ENCODE results near the gene EXOSC5. TPM values are rescaled to one million over a fixed set of nuclear protein-coding genes. Genes with fewer than 3 reads are reported as not detected.

Gene EXOSC5
- total and polyA plus RNA-seq, 10 of the 15 experiments (the other 5 are each of a cell fraction or from before 2014, with no cell fraction given) = 15.8 to 123 (median 52.7) TPM

DNA sequence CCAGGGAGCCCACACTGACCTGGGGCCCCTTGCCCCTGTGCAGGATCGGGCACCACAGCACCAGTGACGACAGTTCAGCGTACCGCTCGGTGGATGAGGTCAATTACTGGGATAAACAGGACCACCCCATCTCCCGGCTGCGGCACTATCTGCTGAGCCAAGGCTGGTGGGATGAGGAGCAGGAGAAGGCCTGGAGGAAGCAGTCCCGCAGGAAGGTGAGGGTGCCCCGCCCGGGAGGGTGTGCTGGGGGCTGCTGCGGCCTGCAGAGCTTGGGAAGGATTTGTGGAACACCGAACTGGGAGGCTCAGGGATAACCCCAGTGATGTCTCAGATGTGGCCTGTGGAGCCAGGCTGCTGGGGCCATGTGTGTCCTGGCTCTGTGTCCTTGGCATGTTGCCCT is 25.8 kb upstream of the EXOSC5 start (continued):
- TF ChIP-seq, protein P1, sequence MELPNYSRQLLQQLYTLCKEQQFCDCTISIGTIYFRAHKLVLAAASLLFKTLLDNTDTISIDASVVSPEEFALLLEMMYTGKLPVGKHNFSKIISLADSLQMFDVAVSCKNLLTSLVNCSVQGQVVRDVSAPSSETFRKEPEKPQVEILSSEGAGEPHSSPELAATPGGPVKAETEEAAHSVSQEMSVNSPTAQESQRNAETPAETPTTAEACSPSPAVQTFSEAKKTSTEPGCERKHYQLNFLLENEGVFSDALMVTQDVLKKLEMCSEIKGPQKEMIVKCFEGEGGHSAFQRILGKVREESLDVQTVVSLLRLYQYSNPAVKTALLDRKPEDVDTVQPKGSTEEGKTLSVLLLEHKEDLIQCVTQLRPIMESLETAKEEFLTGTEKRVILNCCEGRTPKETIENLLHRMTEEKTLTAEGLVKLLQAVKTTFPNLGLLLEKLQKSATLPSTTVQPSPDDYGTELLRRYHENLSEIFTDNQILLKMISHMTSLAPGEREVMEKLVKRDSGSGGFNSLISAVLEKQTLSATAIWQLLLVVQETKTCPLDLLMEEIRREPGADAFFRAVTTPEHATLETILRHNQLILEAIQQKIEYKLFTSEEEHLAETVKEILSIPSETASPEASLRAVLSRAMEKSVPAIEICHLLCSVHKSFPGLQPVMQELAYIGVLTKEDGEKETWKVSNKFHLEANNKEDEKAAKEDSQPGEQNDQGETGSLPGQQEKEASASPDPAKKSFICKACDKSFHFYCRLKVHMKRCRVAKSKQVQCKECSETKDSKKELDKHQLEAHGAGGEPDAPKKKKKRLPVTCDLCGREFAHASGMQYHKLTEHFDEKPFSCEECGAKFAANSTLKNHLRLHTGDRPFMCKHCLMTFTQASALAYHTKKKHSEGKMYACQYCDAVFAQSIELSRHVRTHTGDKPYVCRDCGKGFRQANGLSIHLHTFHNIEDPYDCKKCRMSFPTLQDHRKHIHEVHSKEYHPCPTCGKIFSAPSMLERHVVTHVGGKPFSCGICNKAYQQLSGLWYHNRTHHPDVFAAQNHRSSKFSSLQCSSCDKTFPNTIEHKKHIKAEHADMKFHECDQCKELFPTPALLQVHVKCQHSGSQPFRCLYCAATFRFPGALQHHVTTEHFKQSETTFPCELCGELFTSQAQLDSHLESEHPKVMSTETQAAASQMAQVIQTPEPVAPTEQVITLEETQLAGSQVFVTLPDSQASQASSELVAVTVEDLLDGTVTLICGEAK (IDR thresholded peaks at IDR 0.05; ENCODE audit: borderline replicate concordance) = no peak
- TF ChIP-seq RCOR1 (conservative IDR thresholded peaks at IDR 0.05; ENCODE audit: low read depth, low read length) (no peak), SIX5 (IDR thresholded peaks at IDR 0.05; ENCODE audit: low read depth, low read length, severe bottlenecking) (no peak)

DNA sequence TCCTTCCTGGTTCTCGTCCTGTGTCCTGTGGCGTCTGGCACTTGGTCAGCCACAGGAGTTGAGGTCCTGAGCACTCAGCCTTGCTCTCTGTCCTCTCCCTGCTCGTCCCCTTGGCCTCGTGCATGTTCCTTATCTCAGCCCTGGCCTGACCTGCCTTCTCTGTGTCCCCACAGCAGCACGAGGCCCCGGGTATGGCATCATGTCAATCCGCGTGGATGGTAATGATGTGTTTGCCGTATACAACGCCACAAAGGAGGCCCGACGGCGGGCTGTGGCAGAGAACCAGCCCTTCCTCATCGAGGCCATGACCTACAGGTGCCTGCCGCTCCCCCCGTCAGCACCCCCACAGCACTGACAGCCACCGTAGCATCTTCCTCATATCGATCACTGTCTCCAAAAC is 25.3 kb upstream of the EXOSC5 start:
- ChIA-PET CTCF (no interaction called here), RAD21 (ENCODE audit: unreplicated experiment) (no interaction called here), SMC1A (ENCODE audit: uncharacterized antibody, unreplicated experiment) (no interaction called here), POLR2A (no interaction called here)
- Histone ChIP-seq H3K4me3 (no peak overlapping the region), H4K20me1 (ENCODE audit: control insufficient read depth, insufficient read depth) (no peaks in the 10 kb centered on the region), H3K9ac (ENCODE audit: control insufficient read depth, insufficient read depth, low read length) (no peak overlapping the region), H3K27ac (ENCODE audit: control insufficient read depth, insufficient read depth) (no peak overlapping the region), H2AFZ (ENCODE audit: control insufficient read depth, low read depth, low read length) (no peak overlapping the region), H3K27me3 (replicated peaks in 1 of 2; ENCODE audit: control insufficient read depth in 2 of 2, insufficient read depth in 2 of 2, low read length in 1 of 2) (no peaks in the 10 kb centered on the region), H3K36me3 (ENCODE audit: control insufficient read depth in 2 of 2, insufficient read depth in 2 of 2, low read length in 1 of 2) (peaks cover 11 to 18% of the 10 kb centered on the region in 2 experiments), H3K79me2 (ENCODE audit: control insufficient read depth, insufficient read depth, low read length) (no peaks in the 10 kb centered on the region), H3K4me2 (ENCODE audit: control insufficient read depth, insufficient read depth) (no peak overlapping the region), H3K9me3 (replicated peaks; ENCODE audit: control insufficient read depth, insufficient read depth, low read length) (no peaks in the 10 kb centered on the region), H3K4me1 (ENCODE audit: control insufficient read depth, insufficient read depth, low read length) (peaks cover 4% of the 10 kb centered on the region)
- BruUV-seq (replicated peaks) = no TSS peak
- ATAC-seq = no peak
- WGBS (ENCODE audit: insufficient coverage, insufficient replicate concordance, low lambda C conversion rate, missing lambda C conversion rate) = 85% methylated on average over 17 of the region's 18 CpGs
- DNase-seq (ENCODE audit: low read depth, low spot score) = no peak
- in situ Hi-C loops (cut with MboI) = no loop called here
- intact Hi-C loops (cut with micrococcal nuclease; ENCODE audit: unreplicated experiment) = no loop called here
- FAIRE-seq = no peak
- TF ChIP-seq WRNIP1 (IDR thresholded peaks at IDR 0.05; ENCODE audit: borderline replicate concordance, low read depth, low read length) = no peak
- TF ChIP-seq, protein P2, sequence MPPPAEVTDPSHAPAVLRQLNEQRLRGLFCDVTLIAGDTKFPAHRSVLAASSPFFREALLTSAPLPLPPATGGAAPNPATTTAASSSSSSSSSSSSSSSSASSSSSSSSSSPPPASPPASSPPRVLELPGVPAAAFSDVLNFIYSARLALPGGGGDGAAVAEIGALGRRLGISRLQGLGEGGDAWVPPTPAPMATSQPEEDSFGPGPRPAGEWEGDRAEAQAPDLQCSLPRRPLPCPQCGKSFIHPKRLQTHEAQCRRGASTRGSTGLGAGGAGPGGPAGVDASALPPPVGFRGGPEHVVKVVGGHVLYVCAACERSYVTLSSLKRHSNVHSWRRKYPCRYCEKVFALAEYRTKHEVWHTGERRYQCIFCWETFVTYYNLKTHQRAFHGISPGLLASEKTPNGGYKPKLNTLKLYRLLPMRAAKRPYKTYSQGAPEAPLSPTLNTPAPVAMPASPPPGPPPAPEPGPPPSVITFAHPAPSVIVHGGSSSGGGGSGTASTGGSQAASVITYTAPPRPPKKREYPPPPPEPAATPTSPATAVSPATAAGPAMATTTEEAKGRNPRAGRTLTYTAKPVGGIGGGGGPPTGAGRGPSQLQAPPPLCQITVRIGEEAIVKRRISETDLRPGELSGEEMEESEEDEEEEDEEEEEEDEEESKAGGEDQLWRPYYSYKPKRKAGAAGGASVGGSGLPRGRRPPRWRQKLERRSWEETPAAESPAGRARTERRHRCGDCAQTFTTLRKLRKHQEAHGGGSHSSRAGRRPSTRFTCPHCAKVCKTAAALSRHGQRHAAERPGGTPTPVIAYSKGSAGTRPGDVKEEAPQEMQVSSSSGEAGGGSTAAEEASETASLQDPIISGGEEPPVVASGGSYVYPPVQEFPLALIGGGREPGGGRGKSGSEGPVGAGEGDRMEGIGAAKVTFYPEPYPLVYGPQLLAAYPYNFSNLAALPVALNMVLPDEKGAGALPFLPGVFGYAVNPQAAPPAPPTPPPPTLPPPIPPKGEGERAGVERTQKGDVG (CRISPR knock-in tag; IDR thresholded peaks at IDR 0.05) = no peak
- TF ChIP-seq ZNF24 (IDR thresholded peaks at IDR 0.05) = no peak
- TF ChIP-seq SPI1 (IDR thresholded peaks at IDR 0.05; ENCODE audit: borderline replicate concordance, insufficient read depth, low read depth, low read length) = no peak
- TF ChIP-seq, protein P3, sequence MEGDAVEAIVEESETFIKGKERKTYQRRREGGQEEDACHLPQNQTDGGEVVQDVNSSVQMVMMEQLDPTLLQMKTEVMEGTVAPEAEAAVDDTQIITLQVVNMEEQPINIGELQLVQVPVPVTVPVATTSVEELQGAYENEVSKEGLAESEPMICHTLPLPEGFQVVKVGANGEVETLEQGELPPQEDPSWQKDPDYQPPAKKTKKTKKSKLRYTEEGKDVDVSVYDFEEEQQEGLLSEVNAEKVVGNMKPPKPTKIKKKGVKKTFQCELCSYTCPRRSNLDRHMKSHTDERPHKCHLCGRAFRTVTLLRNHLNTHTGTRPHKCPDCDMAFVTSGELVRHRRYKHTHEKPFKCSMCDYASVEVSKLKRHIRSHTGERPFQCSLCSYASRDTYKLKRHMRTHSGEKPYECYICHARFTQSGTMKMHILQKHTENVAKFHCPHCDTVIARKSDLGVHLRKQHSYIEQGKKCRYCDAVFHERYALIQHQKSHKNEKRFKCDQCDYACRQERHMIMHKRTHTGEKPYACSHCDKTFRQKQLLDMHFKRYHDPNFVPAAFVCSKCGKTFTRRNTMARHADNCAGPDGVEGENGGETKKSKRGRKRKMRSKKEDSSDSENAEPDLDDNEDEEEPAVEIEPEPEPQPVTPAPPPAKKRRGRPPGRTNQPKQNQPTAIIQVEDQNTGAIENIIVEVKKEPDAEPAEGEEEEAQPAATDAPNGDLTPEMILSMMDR (IDR thresholded peaks at IDR 0.05 in 2 of 3, conservative IDR thresholded peaks at IDR 0.05 in 1 of 3; ENCODE audit: control insufficient read depth in 2 of 3, extremely low read depth in 1 of 3, insufficient read depth in 1 of 3, low read depth in 3 of 3, low read length in 3 of 3) = no peak
- no peak for TF ChIP-seq TCF3 (IDR thresholded peaks at IDR 0.05; ENCODE audit: borderline replicate concordance, insufficient read depth, low read depth, low read length)
- no peak for TF ChIP-seq RELA (IDR thresholded peaks at IDR 0.05; ENCODE audit: borderline replicate concordance, partially characterized antibody)
- no peak for TF ChIP-seq EZH2 (IDR thresholded peaks at IDR 0.05; ENCODE audit: borderline replicate concordance, control insufficient read depth, low read depth, low read length)
- TF ChIP-seq RFX5 (IDR thresholded peaks at IDR 0.05; ENCODE audit: low read depth, low read length) = no peak
- no peak for TF ChIP-seq MYC (IDR thresholded peaks at IDR 0.05; ENCODE audit: insufficient read depth, insufficient read length, insufficient replicate concordance, low read length, severe bottlenecking)

Measured in GM12878 (cell line).